ENCODE results near the gene SORCS1.
"Not testable (repeated sequence)": the region's sequence is repeated elsewhere in the genome, so short reads cannot be mapped to it uniquely, and the experiment has no call there.

The SORCS1 gene

GRCh38 chr10:106942035-106942662 is 222.4 kb downstream of the SORCS1 start:
- DNase-seq (ENCODE audit: low read depth), result no peak

- no peak for DNase-seq (ENCODE audit: low read depth)
Observed at GRCh38 chr10:106941297-106942034, 223.0 kb downstream of the SORCS1 start.

DNA sequence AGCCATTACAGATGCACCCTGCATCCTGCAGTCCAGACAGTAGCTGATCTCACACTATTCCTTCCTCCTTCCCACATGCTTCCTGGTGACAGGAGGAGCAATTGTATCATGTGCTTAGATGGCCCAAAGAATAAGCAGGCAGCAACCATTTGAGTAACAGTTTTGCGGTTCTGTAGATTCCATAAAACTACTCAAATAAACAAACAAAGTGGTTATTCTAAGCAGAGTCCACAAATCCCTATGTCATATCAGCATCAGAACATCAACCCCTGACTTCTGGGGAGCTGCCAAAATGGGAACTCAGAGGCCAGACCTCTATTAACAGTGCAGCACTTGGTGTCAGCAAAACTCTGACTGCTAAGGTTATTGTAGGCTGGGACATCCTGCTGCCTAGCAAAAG is 226.0 kb downstream of the SORCS1 start:
- no peak for DNase-seq (ENCODE audit: low read depth)

DNA sequence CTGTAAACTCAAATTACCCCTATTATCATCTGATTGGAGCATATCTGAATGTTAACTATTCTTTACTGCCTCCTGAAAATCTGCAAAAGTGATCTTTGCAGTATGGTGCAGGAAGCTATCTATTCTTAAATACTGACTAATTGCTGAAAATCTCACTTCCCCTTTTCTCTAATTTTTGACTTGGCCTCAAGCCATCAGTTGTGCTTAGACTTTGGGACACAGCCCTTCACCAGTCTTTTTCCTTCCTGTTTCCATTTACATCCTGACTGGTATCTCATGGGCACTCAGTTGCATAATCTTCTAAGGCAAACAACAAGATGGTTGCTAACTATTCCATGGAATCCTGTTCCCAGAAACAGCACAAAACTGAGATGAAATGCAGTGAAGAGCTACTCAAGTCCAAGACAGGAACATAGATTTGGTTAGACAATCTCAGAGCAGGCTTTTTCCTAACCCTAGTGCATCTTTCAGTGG is 228.5 kb downstream of the SORCS1 start:
- no peak for DNase-seq (ENCODE audit: low read depth)

GRCh38 chr10:106931853-106932249 is 232.7 kb downstream of the SORCS1 start:
- no peak for DNase-seq (ENCODE audit: low read depth)

GRCh38 chr10:106931159-106931852 is 233.2 kb downstream of the SORCS1 start:
- no peak for DNase-seq (ENCODE audit: low read depth)

DNA sequence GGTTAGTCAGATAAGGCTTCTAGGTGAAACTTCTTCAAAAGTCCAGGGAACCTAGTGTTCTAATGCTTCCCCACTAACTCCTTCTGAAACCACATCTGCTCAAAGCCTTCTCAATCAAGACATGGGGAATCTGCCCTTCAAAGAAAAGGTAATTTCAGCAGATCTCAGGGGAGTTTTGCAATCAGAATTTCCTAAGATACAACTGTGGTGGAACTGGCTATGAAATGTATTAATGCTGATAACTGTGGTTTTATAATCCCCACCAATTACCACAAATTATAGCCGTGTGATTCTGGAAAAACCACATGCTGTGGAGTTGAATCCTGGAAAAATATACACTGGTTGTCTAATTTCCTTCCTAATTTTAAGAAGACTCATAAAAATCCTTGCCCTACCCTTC is 233.8 kb downstream of the SORCS1 start:
- DNase-seq (ENCODE audit: low read depth), result no peak

GRCh38 chr10:106929291-106929895 is 235.1 kb downstream of the SORCS1 start:
- no peak for DNase-seq (ENCODE audit: low read depth)

GRCh38 chr10:106928151-106928550 is 236.4 kb downstream of the SORCS1 start:
- not testable (repeated sequence) for DNase-seq (ENCODE audit: low read depth)

GRCh38 chr10:106925191-106925590 is 239.3 kb downstream of the SORCS1 start:
- DNase-seq (ENCODE audit: low read depth), result no peak

DNA sequence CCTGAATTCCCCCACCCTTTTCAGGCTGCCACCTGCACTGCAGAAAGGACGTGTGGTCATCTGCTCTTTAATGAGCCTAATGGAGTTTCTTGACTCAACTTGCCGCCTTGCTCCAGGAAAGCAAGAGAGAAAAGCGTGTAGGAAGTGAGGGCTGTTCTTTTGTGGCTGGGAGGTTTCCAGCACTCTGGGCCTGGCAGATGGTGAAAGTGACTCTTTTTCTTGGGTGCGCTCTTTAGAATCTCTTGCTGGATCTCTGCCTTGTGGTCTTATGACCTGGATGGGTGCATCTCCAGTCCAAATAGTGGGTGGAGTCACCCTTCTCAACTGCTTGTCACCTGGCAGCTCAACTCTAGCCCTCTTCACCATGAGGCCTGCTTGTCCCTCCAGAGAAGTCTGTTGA is 244.0 kb downstream of the SORCS1 start:
- no peak for DNase-seq (ENCODE audit: low read depth)

DNA sequence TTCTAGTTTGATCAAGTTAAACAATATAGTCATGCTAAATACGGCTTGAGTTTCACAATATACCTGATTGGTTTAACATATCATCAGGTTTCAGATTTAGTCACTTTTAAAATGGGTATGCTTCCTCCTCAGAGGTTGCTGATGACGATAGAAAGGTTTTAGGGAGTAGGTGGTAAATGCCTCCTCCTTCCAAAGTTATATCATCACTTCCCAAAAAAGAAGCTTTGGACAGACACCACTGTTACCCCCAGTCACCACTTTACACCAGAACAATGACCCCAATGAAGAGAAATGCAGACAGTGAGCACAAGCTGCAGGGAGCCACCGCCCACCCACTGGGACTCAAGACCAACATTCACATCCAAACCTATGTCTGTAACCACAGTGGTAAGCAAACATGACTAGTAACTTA is 244.6 kb downstream of the SORCS1 start:
- no peak for DNase-seq (ENCODE audit: low read depth)

DNA sequence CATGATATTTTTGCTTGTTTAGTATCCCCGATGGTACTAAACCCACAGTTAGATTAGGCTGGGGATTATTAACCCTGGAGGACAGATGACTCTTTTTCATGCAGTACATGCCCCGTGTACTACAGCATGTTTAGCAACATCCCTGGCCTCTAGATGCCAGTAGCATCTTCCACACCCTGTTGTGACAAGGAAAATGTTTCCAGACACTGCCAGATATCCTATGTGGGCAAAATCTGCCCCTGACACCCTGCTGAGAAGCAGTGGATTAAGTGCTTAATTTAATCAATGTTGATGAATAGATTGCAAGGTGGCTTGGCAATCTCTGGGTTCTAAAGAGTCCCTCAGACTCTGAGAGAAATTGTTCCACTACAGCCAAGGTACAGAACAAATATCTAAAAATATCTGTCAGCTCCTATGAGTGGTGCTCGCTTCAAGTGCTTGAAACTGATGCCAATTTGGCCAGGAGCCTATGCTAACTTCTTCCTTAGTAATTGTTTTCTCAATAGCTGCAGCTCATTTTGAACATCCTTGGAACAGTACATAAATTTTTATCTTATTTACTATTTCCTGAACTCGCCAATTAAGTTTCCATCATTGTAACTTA is 247.0 kb downstream of the SORCS1 start:
- no peak for DNase-seq (ENCODE audit: low read depth)

DNA sequence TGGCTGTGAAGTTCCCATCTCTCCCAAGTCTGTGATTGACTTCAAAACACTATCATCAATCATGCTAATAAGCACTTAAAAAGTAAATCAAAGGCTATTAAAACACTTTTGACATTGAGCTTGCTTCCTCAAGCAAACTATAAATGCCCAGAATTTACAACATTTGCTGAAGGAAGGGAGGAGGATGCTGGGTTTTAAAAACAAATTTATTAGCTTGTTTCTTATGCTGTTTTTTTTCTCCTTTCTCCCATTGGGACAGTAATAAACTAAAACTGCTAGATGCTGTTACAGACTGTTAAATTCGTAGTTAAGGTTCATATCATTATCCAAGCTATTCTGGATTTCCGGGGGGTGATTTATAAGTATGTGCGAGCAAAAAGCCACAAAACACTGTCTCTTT is 250.5 kb downstream of the SORCS1 start:
- DNase-seq (ENCODE audit: low read depth), result no peak

GRCh38 chr10:106913348-106913747 is 251.2 kb downstream of the SORCS1 start:
- DNase-seq (ENCODE audit: low read depth), result no peak

DNA sequence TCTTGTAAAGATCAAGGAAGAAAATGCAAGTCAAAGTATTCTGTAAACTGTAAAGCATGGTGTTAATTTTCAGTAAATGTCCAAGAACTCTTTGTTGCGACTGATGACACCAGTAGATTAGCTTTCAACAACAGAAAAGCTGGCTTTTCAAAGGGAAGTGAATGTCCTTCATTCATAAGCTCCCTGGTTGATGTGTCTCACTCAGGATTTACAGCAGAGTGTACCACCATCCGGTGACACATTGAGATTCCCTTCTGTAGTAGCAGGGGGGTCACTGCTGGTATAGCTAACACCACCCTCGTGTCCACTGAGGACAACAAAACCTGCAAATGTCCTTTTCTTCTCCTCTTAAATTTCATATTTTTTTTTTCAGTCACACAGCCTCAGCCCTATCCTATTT is 253.4 kb downstream of the SORCS1 start:
- DNase-seq (ENCODE audit: low read depth), result no peak

- DNase-seq (ENCODE audit: low read depth), result no peak
Observed at GRCh38 chr10:106910666-106911065, 253.8 kb downstream of the SORCS1 start.

- no peak for DNase-seq (ENCODE audit: low read depth)
Observed at GRCh38 chr10:106908225-106908624, 256.3 kb downstream of the SORCS1 start.

GRCh38 chr10:106904209-106904608 is 260.3 kb downstream of the SORCS1 start:
- no peak for DNase-seq (ENCODE audit: low read depth)

DNA sequence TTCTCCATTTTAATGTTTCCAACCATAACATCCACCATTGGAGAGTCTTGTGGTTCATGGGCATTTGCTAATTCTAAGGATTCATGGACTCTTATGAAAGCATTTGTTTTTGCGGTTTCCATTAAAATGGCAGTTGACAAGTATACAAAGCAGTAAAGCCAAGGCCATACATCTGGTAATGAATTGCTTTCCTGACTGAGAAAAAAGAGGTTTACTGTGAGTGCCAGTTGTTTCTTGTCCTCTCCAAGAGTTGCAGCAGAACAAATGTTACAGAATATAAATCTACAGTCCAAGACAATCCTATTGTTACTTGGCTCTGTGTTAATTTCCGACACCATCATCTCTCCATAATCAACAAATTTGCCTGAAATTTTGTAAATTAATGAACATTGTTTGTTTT is 261.3 kb downstream of the SORCS1 start:
- no peak for DNase-seq (ENCODE audit: low read depth)

DNA sequence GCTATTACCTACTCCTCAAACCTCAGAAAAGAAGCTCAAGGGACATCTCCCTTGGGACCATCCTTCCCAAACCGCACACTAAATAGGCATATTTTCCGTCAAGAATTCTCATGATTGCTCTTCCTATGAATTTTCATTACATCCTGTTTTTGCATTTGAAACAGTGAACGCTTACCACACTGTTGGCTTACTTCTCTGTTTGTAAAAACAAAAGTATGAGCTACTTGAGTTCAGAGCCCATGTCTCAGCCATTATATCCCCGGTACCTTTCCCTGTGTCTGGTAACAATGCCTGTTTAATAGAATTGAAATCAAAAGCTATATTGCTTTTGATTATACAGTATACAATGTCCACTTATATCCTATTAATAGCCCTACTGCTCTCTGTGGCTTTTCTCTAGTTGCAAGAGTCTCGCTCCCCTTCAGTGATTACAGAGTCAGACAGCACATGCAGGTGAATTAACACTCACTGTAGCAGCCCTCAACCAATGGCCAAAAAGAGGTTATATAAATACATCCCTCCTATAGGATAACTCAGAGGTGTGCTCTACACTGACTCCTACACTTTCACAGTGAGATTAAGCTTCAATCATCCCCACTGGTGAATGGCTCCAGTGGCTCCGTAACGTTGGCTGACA is 264.4 kb downstream of the SORCS1 start:
- no peak for DNase-seq (ENCODE audit: low read depth)

DNA sequence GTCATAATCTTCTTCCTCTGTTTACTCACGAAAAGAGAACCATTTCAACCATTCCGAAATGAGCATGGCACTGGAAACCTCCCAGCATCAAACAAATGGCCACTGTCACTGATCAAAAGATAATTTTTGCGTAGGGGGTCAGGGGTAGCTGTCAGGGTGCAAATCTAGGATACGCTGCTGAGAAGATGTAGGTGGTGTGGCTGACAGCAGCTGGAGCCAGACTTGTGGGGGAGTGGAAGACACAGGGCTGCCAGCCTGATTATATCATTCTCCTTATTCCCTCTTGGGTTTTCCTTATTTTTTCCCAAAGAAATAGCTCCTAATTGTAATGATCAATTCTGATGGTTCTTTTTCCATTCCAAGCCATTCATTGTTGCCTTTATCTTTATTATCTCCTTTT is 266.1 kb downstream of the SORCS1 start:
- DNase-seq (ENCODE audit: low read depth), result no peak

Data from T-helper 22 cell (primary cell).